ENCODE measurements around the gene MCCC2. TPM values are rescaled to one million over a fixed set of nuclear protein-coding genes. Genes with fewer than 3 reads are reported as not detected.

MCCC2 gene
- total and polyA plus RNA-seq, 7 experiments from 2014 or later, result 21.5 to 41.0 (median 24.1) TPM

DNA sequence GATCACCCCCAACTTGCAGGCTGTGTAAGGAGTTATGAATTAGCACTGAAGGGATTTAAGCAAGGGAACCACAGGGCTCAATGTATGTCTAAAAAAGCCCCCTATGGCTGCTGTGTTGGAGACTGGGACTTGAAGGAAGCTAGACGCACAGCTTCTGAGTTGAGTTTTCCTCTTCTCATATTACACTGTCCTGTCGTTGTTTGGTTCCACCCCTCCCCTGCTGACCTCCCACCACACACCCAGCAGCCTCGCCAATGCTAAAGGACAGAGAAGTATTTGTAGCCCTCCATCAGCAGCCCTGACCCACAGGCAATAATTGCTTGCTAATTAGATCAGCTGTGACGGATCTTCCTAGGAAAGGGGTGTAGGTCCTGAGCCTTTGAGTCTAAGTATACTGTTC is 116.8 kb downstream of the MCCC2 start:
- Mint-ChIP-seq H3K4me3 (no peak overlapping the region), H3K9me3 (peaks cover 0 to 4% (median 0%) of the 10 kb centered on the region in 11 donors), H3K27me3 (peaks cover 13 to 31% (median 20%) of the 10 kb centered on the region in 5 donors), H3K36me3 (no peaks in the 10 kb centered on the region), H3K27ac (no peak overlapping the region), H3K4me1 (peaks cover 0 to 4% (median 0%) of the 10 kb centered on the region in 7 donors)
- DNase-seq (no peak), ATAC-seq (no peak)
- Histone ChIP-seq H3K27ac (ENCODE audit: low read depth, low read length) (no peak overlapping the region), H3K4me3 (ENCODE audit: low read length) (no peak overlapping the region), H3K27me3 (ENCODE audit: control insufficient read depth in 2 of 2, insufficient read depth in 2 of 2, low read length in 2 of 2) (no peaks in the 10 kb centered on the region), H3K9me3 (ENCODE audit: control insufficient read depth in 2 of 3, low read length in 3 of 3) (no peaks in the 10 kb centered on the region), H3K36me3 (ENCODE audit: control insufficient read depth in 2 of 3, insufficient read depth in 3 of 3, low read length in 3 of 3) (no peaks in the 10 kb centered on the region), H3K4me1 (ENCODE audit: control insufficient read depth in 2 of 2, insufficient read depth in 2 of 2, low read length in 2 of 2) (no peaks in the 10 kb centered on the region)
- ChIA-PET POLR2A (no interaction called here), CTCF (no interaction called here)
- intact Hi-C loops (cut with micrococcal nuclease), result no loop called here

DNA sequence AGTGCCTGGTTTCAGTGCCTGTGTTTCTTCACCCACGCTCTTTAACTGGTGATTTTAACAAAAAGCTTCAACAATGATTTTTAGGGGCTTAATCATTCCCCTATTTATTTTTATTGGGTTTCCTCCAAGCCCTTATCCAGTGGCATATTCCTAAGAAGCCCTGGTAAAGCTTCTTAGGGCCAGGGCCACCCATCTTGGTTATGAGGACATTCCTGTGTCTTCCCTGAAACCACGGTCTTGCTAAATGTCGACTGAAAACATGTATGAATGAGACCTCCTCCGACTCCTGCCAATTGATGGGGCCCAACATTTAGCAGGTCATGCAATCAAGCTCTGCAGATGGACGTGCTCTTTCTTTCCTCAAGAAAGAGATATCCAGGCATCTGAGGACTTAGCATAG is 118.3 kb downstream of the MCCC2 start:
- ATAC-seq (no peak), DNase-seq (no peak)
- Histone ChIP-seq H3K27me3 (ENCODE audit: control insufficient read depth in 2 of 2, insufficient read depth in 2 of 2, low read length in 2 of 2) (no peaks in the 10 kb centered on the region), H3K9me3 (ENCODE audit: control insufficient read depth in 2 of 3, low read length in 3 of 3) (no peaks in the 10 kb centered on the region), H3K36me3 (ENCODE audit: control insufficient read depth in 2 of 3, insufficient read depth in 3 of 3, low read length in 3 of 3) (no peaks in the 10 kb centered on the region), H3K4me3 (ENCODE audit: low read length) (no peak overlapping the region), H3K27ac (ENCODE audit: low read depth, low read length) (no peak overlapping the region), H3K4me1 (ENCODE audit: control insufficient read depth in 2 of 2, insufficient read depth in 2 of 2, low read length in 2 of 2) (no peaks in the 10 kb centered on the region)
- ChIA-PET POLR2A (no interaction called here), CTCF (no interaction called here)
- H3K36me3 Mint-ChIP-seq, result no peaks in the 10 kb centered on the region
- no peak overlapping the region for H3K27ac Mint-ChIP-seq
- no peaks in the 10 kb centered on the region for H3K9me3 Mint-ChIP-seq
- no peak overlapping the region for H3K4me3 Mint-ChIP-seq
- no peaks in the 10 kb centered on the region for H3K4me1 Mint-ChIP-seq
- H3K27me3 Mint-ChIP-seq, result peaks cover 20 to 38% (median 23%) of the 10 kb centered on the region in 5 donors
- intact Hi-C loops (cut with micrococcal nuclease), result no loop called here

DNA sequence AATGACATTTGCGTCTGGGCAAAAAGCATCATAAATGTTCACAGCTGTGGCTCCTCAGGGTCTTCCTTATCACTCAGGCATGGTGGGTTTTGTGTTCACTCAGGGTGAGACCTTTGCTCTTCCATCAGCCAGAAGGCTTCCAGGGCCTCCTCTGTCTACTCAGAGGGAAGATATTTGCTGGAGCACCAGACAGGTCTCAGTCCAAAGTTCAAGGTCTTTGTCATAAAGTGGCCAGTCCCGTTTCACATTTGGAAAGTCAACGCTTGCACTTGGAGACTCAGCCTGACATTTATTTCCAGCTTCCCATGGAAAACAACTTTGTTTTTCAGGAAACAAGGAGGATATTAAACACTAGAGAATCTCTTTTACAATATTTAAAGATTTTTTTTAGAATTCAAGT is 119.8 kb downstream of the MCCC2 start:
- POLR2A ChIA-PET, result no interaction called here
- DNase-seq, result no peak
- H3K27ac Mint-ChIP-seq, result no peak overlapping the region
- H3K4me3 Mint-ChIP-seq, result no peak overlapping the region
- ATAC-seq, result no peak
- CTCF ChIA-PET, result no interaction called here
- Histone ChIP-seq H3K27me3 (ENCODE audit: control insufficient read depth in 2 of 2, insufficient read depth in 2 of 2, low read length in 2 of 2) (no peaks in the 10 kb centered on the region), H3K9me3 (ENCODE audit: control insufficient read depth in 2 of 3, low read length in 3 of 3) (no peaks in the 10 kb centered on the region), H3K27ac (ENCODE audit: low read depth, low read length) (no peak overlapping the region), H3K4me3 (ENCODE audit: low read length) (no peak overlapping the region), H3K36me3 (ENCODE audit: control insufficient read depth in 2 of 3, insufficient read depth in 3 of 3, low read length in 3 of 3) (no peaks in the 10 kb centered on the region), H3K4me1 (ENCODE audit: control insufficient read depth in 2 of 2, insufficient read depth in 2 of 2, low read length in 2 of 2) (no peaks in the 10 kb centered on the region)
- peaks cover 21 to 39% (median 24%) of the 10 kb centered on the region in 5 donors for H3K27me3 Mint-ChIP-seq
- no peaks in the 10 kb centered on the region for H3K36me3 Mint-ChIP-seq
- H3K4me1 Mint-ChIP-seq, result no peaks in the 10 kb centered on the region
- intact Hi-C loops (cut with micrococcal nuclease), result no loop called here
- H3K9me3 Mint-ChIP-seq, result peaks cover 0 to 4% (median 0%) of the 10 kb centered on the region in 11 donors

Other genes starting within 250 kb of the MCCC2 start
- 10 to 100 TPM; 35.3 to 48.7 (median 38.1) TPM for gene BDP1, start 131.7 kb upstream of the MCCC2 start, total RNA-seq
- 10 to 100 TPM in 1 of 2 donors, 1 to 10 TPM in 1; 8.9 to 16.5 TPM for gene BDP1, start 131.7 kb upstream of the MCCC2 start, polyA plus RNA-seq
- not detected for gene CARTPT, start 131.9 kb downstream of the MCCC2 start, total RNA-seq
- gene CARTPT, start 131.9 kb downstream of the MCCC2 start, polyA plus RNA-seq, result not detected

All from naive thymus-derived CD4-positive, alpha-beta T cell (primary cell).